GM04504 (cell line): ENCODE data around the gene B3GNT2.
"Not testable (repeated sequence)": the region's sequence is repeated elsewhere in the genome, so short reads cannot be mapped to it uniquely, and the experiment has no call there.

Source experiments
- DNase-seq: peaks from one replicate; pipeline ENCODE4 v3.0.0-alpha.2; 2012; ENCODE audit warnings: low read depth

Gene B3GNT2, protein sequence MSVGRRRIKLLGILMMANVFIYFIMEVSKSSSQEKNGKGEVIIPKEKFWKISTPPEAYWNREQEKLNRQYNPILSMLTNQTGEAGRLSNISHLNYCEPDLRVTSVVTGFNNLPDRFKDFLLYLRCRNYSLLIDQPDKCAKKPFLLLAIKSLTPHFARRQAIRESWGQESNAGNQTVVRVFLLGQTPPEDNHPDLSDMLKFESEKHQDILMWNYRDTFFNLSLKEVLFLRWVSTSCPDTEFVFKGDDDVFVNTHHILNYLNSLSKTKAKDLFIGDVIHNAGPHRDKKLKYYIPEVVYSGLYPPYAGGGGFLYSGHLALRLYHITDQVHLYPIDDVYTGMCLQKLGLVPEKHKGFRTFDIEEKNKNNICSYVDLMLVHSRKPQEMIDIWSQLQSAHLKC

GRCh38 chr2:62195421-62196277, at the start of gene B3GNT2:
Gene B3GNT2, plus strand, starts transcription at chr2:62196115. Its CDS starts 26,106 bp downstream, at chr2:62222221.
- DNase-seq, result peak; percentile 32

GRCh38 chr2:62146790-62147189, 49.1 kb upstream of the B3GNT2 start:
- not testable (repeated sequence) for DNase-seq

- DNase-seq, result peak; percentile 59
These were observed 48.2 kb upstream of the B3GNT2 start for GRCh38 chr2:62147610-62148301.

GRCh38 chr2:62149708-62150107, 46.2 kb upstream of the B3GNT2 start:
- DNase-seq, result peak; percentile 89

GRCh38 chr2:62150597-62151305, 45.2 kb upstream of the B3GNT2 start:
- DNase-seq, result no peak

DNA sequence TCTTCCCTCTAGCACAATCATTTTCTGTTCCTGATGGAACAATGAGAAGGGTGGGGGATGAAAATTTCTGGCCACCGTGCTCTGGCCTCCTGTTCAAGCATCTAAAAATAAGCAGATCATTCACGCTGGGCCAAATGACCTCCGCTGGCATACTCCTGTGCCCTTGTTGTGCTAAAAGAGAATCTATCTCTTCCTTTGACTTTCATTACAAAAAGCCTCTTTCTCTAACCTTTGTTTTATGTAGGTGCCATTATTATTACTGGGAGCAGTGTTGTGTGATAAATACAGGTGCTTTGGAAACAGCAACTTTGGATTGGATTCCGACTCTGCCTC, 44.6 kb upstream of the B3GNT2 start:
- no peak for DNase-seq

DNA sequence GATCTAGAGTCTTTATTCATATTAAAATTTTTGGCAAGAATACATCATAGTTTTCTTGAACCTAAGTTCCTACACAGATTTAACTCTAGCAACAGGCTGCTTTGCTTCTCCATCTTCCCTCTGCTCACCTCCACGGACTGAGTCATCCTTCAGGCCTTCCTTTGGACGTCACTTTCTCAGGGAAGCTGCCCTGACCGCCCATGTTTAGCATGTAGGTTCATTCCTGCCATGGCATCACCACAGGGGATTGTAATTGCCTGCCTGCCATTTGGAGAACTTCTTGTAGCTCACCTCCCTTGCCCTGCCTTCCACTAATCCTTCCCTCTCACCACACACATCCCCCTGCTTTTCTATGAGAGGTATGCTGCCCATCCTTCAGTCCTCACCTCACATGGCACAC, 43.9 kb upstream of the B3GNT2 start:
- no peak for DNase-seq

GRCh38 chr2:62156861-62157496, 38.9 kb upstream of the B3GNT2 start:
- DNase-seq, result no peak

- DNase-seq, result no peak
These were observed 37.3 kb upstream of the B3GNT2 start for GRCh38 chr2:62158444-62159121.

DNA sequence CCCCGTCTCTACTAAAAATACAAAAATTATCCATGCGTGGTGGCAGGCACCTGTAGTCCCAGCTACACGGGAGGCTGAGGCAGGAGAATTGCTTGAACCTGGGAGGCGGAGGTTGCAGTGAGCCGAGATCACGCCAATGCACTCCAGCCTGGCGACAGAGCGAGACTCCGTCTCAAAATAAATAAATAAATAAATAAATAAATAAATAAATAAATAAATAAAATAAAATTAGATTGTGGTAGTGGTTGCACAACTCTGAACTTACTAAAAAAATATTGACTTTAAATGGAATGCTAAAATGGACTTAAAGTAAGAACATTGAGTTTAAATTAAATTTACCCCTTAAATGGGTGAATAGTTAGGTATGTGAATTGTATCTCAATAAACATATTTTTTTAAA, 35.2 kb upstream of the B3GNT2 start:
- DNase-seq, result not testable (repeated sequence)

DNA sequence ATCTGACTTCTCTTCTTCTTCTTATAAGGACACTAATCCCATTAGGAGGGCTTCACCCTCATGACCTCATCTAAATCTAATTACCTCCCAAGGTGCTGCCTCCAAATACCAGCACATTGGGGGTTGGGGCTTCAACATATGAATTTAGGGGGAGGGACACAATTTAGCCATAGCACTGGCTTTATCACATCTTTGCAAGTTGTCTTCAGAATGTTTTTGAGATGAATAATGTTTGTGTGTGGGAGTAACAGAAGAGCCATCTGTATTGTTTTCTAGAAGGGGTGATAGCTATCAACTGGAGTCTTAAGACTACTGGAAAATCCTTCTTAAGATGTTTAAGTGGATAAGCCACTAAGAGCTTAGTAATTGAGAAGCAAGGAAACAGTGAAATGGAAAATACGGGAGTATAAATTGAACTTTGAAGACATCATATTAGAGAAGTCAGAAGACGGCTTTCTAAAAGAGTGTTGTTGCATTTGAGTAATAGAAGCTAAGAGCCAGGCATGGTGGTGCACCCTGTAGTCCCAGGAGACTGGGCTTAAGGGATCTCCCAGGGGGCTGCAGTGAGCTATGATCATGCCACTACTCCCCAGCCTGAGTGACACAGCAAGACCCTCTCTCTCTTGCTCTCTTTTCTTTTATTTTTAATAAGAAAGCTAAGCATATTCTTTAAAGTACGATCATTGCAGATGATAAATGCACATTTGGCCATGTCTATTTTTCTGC, 32.6 kb upstream of the B3GNT2 start:
- no peak for DNase-seq

GRCh38 chr2:62163834-62164233, 32.1 kb upstream of the B3GNT2 start:
- DNase-seq, result no peak

- no peak for DNase-seq
These were observed 20.2 kb upstream of the B3GNT2 start for GRCh38 chr2:62175728-62176127.

DNA sequence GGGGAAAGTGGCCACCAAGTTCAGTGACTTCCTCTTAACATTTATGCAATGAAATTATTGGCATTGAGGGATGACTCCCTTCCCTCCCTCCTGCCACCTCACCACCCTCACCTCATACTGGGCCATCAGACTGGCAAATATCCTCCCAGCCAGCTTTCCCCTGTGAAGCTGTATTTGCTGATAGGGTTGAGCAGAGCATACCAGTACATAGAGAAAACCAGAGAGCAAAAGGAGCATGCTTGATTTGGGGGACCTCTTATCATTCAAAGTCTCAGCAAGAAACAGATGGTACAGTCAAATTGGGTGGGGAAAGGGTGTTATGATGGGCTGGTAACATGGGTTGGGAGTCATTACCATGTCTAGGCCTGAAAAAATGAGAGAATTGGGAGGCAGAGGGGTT, 19.1 kb upstream of the B3GNT2 start:
- DNase-seq, result no peak

DNA sequence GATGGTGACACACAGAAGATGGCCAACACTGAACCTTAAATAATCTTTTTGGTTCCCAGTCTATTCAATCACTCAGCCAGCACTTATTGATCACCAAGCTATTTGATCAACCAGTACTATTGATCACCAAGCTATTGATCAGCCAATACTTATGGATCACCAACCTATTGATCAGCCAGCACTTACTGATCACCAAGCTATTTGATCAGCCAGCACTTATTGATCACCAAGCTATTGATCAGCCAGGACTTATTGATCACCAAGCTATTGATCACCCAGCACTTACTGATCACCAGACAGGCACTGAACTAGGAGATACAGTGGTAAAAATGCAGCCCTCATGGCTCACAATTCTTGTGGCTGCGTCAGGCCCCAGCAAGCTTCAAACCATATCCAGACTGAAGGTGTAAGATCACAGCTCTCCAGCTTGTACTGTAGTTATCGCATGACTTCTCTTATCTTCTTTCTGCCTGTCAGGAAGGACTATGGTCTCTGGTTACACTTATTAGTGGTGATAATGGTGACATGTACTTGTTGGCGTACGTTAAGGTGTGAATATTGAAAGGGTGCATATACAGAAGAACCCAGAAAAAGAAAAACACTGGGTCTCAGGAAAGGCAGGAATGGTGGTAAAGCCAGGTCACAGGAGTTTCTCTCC, 18.4 kb upstream of the B3GNT2 start:
- no peak for DNase-seq

DNA sequence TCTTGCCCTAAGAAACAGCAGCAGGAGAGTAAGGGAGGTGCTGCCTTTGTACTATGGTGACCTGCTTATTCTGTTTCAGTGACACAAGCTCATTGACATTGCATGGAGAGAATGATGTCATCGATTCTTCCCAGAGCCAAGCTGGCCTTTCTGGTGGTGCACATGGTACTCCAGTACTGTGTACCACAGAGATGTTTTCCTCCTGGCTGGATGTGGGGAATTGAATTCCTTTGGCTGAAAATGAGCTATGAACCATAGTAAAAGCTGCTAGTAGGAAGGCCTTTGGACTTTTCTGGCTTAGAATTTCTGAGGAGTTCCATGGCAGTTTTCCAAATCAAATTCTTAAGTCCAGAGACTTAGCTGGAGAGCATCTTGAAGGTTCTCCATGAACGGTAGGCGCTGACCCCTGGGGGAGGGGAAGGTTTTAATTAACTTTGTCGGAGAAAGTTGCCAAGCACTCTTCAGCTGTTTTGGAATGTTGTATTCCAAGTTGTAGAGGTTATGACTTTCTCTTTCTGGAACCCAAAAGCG, 17.1 kb upstream of the B3GNT2 start:
- DNase-seq, result no peak

DNA sequence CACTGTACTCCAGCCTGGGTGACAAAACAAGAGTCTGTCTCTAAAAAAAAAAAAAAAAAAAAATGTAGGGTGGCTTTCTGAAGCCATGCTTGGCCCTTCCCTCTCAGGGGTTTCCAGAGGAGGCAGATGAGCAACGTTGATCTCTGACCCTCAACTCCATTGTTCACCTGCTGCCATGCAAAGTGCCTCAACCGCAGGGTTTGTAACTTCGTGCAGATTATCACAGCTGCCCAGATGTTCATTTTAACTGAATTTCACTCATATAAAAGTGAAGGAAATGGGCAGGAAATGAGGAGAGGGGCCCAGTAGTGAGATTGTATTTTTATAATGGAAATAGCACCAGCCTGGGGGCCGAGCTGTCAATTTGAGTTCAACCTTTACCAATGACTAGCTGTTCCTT, 14.9 kb upstream of the B3GNT2 start:
- no peak for DNase-seq

DNA sequence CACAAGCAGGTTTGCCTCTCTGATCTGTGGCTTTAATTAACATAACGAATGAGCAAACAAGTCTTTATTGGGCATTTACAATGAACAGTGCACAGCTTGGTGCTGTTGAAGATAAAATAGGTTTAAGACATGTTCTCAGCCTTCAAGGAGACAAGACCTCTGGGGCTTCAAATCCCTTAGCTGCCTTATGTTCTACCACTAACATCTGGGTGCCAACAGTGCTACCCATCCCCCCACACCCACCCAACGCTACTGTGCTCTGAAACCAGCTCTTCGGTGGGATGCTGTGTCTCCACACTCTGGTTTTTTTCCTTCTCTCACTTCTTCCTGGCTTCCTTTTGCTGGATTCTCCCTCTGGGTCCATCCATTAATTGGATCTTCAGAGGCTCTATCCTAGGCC, 14.1 kb upstream of the B3GNT2 start:
- no peak for DNase-seq

- DNase-seq, result no peak
These were observed 11.2 kb upstream of the B3GNT2 start for GRCh38 chr2:62184512-62185230.
